Neuronal stem cell (in vitro differentiated cells): ENCODE data around the gene ANO9.

Experiments
- DNase-seq: peaks from one replicate; pipeline ENCODE4 v3.0.0-alpha.2; 2013; ENCODE audit warnings: low spot score
- H2AFZ ChIP-seq: one replicate; pipeline ENCODE4 v1.6.1; 2013; ENCODE audit warnings: mild to moderate bottlenecking, low read length, inconsistent platforms
- H2AK5ac ChIP-seq: 2 replicates; pipeline ENCODE4 v1.6.1; 2013; ENCODE audit warnings: low read depth, mild to moderate bottlenecking, inconsistent platforms, low read length, moderate library complexity, mixed read lengths
- H2BK120ac ChIP-seq: 2 replicates; pipeline ENCODE4 v1.6.1; 2013; ENCODE audit warnings: low read depth, mild to moderate bottlenecking, inconsistent platforms, low read length, moderate library complexity, mixed read lengths
- H2BK12ac ChIP-seq: one replicate; pipeline ENCODE4 v1.6.1; 2013; ENCODE audit warnings: low read length, inconsistent platforms
- H2BK15ac ChIP-seq: 2 replicates; pipeline ENCODE4 v1.6.1; 2013; ENCODE audit warnings: mild to moderate bottlenecking, low read length, inconsistent platforms, mixed read lengths
- H2BK5ac ChIP-seq: one replicate; pipeline ENCODE4 v1.6.1; 2013; ENCODE audit warnings: inconsistent platforms, mild to moderate bottlenecking, low read length, moderate library complexity
- H3K14ac ChIP-seq: one replicate; pipeline ENCODE4 v1.6.1; 2013; ENCODE audit warnings: low read length, inconsistent platforms
- H3K18ac ChIP-seq: 2 replicates; pipeline ENCODE4 v1.6.1; 2013; ENCODE audit warnings: low read length, inconsistent platforms
- H3K23ac ChIP-seq: 2 replicates; pipeline ENCODE4 v1.6.1; 2013; ENCODE audit warnings: low read depth, mild to moderate bottlenecking, mixed read lengths, low read length, inconsistent platforms; ENCODE audit not compliant: poor library complexity
- H3K27ac ChIP-seq: replicated peaks from 3 replicates; pipeline ENCODE4 v1.5.1; 2013; ENCODE audit warnings: low read length, inconsistent platforms
- H3K27me3 ChIP-seq, 3 experiments: 2 replicates each; pipeline ENCODE4 v1.6.1; 2013; ENCODE audit warnings: low read length in 3 of 3, mild to moderate bottlenecking in 2 of 3, inconsistent platforms in 1 of 3, low read depth in 1 of 3, mixed read lengths in 1 of 3, moderate library complexity in 1 of 3; ENCODE audit not compliant: control insufficient read depth in 3 of 3, insufficient read depth in 3 of 3
- H3K36me3 ChIP-seq, 2 donors: replicated peaks in 1 of 2; 2 replicates each; pipeline ENCODE4 v1.6.1; 2013; ENCODE audit warnings: low read length in 2 of 2; ENCODE audit not compliant: control insufficient read depth in 2 of 2, insufficient read depth in 2 of 2
- H3K4ac ChIP-seq: 2 replicates; pipeline ENCODE4 v1.6.1; 2013; ENCODE audit warnings: inconsistent platforms, mild to moderate bottlenecking, low read length, moderate library complexity
- H3K4me1 ChIP-seq, 2 donors: 1 replicate in 1 of 2; 2 replicates in 1 of 2; pipeline ENCODE4 v1.6.1; 2013; ENCODE audit warnings: low read length in 2 of 2, low read depth in 1 of 2; ENCODE audit not compliant: control insufficient read depth in 2 of 2, insufficient read depth in 1 of 2
- H3K4me2 ChIP-seq: one replicate; pipeline ENCODE4 v1.6.1; 2013; ENCODE audit warnings: mild to moderate bottlenecking, low read length, inconsistent platforms; ENCODE audit not compliant: insufficient read depth, poor library complexity, severe bottlenecking
- H3K4me3 ChIP-seq, 2 donors: 2 replicates each; pipeline ENCODE4 v1.5.1; 2013; ENCODE audit warnings: low read length in 2 of 2, mild to moderate bottlenecking in 2 of 2, inconsistent platforms in 1 of 2, moderate library complexity in 1 of 2
- H3K79me1 ChIP-seq: one replicate; pipeline ENCODE4 v1.6.1; 2013; ENCODE audit warnings: low read depth, mild to moderate bottlenecking, inconsistent platforms, low read length, moderate library complexity
- H3K9ac ChIP-seq: one replicate; pipeline ENCODE4 v1.6.1; 2013; ENCODE audit warnings: mild to moderate bottlenecking, low read depth, low read length, inconsistent platforms; ENCODE audit not compliant: poor library complexity
- H3K9me3 ChIP-seq, 2 donors: replicated peaks in 1 of 2; 2 replicates each; pipeline versions ENCODE3 to v1.6.1; 2013; ENCODE audit warnings: low read length in 2 of 2, mild to moderate bottlenecking in 2 of 2, inconsistent platforms in 1 of 2, low read depth in 1 of 2, mixed read lengths in 1 of 2, moderate library complexity in 1 of 2; ENCODE audit not compliant: control insufficient read depth in 2 of 2, insufficient read depth in 1 of 2
- H4K8ac ChIP-seq: one replicate; pipeline ENCODE4 v1.6.1; 2013; ENCODE audit warnings: low read depth, mild to moderate bottlenecking, inconsistent platforms, low read length, moderate library complexity
- H4K91ac ChIP-seq: one replicate; pipeline ENCODE4 v1.6.1; 2013; ENCODE audit warnings: low read length, low read depth, mild to moderate bottlenecking, inconsistent platforms; ENCODE audit not compliant: poor library complexity
- WGBS, 2 donors: extraction: QIAGEN DNeasy Blood & Tissue Kit; methylation state at CpG; one replicate each; pipeline ENCODE4 v1.1.7; 2013; ENCODE audit warnings: missing lambda C conversion rate in 2 of 2, mixed read lengths in 1 of 2; ENCODE audit not compliant: insufficient read length in 2 of 2, insufficient replicate concordance in 1 of 2; ENCODE audit errors: extremely low coverage in 2 of 2; 5-methylcytosine and 5-hydroxymethylcytosine counted together

ANO9 gene

DNA sequence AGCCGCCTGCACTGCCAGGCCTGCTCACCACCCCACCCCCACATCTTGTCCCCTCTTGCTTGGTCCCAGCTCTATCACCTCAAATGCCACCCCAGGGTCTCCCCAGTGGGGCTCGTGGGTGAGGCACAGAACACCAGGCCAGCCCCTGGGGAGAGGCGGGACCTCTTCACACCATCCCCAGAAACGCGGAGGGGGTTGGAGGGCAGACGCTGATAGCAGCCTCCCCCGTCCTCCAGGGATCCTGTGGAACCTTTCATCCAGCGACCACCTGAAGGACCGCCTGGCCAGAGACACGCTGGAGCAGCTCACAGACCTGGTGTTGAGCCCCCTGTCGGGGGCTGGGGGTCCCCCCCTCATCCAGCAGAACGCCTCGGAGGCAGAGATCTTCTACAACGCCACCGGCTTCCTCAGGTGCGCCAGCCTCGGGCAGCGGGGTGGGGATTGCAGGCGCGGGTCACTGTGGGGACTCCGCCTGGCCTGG is 42.0 kb downstream of the ANO9 start:
- H3K18ac ChIP-seq, result no peak overlapping the region
- H3K4me2 ChIP-seq, result no peak overlapping the region
- no peak overlapping the region for H2AK5ac ChIP-seq
- H3K9me3 ChIP-seq, result peaks cover 0 to 6% of the 10 kb centered on the region in 2 donors
- H4K91ac ChIP-seq, result no peak overlapping the region
- no peaks in the 10 kb centered on the region for H3K36me3 ChIP-seq
- no CpG with 5 or more reads among the region's 21 CpGs for WGBS, 2 donors
- H2BK5ac ChIP-seq, result no peak overlapping the region
- peaks cover 3% of the 10 kb centered on the region for H3K79me1 ChIP-seq
- H2BK120ac ChIP-seq, result no peak overlapping the region
- H2AFZ ChIP-seq, result no peak overlapping the region
- H4K8ac ChIP-seq, result no peak overlapping the region
- H3K23ac ChIP-seq, result no peak overlapping the region
- H3K4me3 ChIP-seq, result no peak overlapping the region
- H3K4ac ChIP-seq, result no peak overlapping the region
- H3K4me1 ChIP-seq, result no peaks in the 10 kb centered on the region
- H2BK12ac ChIP-seq, result peak overlapping the region; percentile 90
- no peak overlapping the region for H2BK15ac ChIP-seq
- H3K27ac ChIP-seq, result no peak overlapping the region
- DNase-seq, result no peak
- H3K9ac ChIP-seq, result no peak overlapping the region
- no peak overlapping the region for H3K14ac ChIP-seq
- peaks cover 0 to 3% (median 0%) of the 10 kb centered on the region in 3 experiments for H3K27me3 ChIP-seq

DNA sequence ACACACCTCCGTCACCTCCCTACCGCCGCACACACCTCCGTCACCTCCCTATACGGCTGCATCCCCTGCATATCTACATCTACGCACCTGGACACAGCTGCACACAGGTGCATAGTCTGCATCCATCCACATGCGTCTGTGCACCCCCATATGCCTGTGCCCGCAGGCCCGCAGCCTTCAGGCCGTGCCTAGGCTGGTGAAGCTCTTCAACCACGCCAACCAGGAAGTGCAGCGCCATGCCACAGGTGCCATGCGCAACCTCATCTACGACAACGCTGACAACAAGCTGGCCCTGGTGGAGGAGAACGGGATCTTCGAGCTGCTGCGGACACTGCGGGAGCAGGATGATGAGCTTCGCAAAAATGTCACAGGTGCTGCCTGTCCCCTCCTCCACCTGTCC is 43.0 kb downstream of the ANO9 start:
- Histone ChIP-seq H2BK15ac (no peak overlapping the region), H3K9ac (peak overlapping the region; percentile 50), H2AFZ (no peak overlapping the region), H2AK5ac (peak overlapping the region; percentile 46), H3K14ac (no peak overlapping the region), H4K91ac (peak overlapping the region; percentile 89), H3K23ac (no peak overlapping the region), H4K8ac (no peak overlapping the region), H3K36me3 (no peaks in the 10 kb centered on the region), H3K4me1 (peaks cover 0 to 2% of the 10 kb centered on the region in 2 donors), H3K4ac (no peak overlapping the region), H3K4me3 (no peak overlapping the region), H2BK12ac (no peak overlapping the region), H3K18ac (no peak overlapping the region), H3K27me3 (peaks cover 0 to 3% (median 0%) of the 10 kb centered on the region in 3 experiments), H3K9me3 (peaks cover 0 to 6% of the 10 kb centered on the region in 2 donors), H3K27ac (no peak overlapping the region), H2BK120ac (no peak overlapping the region), H2BK5ac (no peak overlapping the region), H3K79me1 (peaks cover 5% of the 10 kb centered on the region), H3K4me2 (no peak overlapping the region)
- WGBS, 2 donors, result no CpG with 5 or more reads among the region's 20 CpGs
- no peak for DNase-seq

DNA sequence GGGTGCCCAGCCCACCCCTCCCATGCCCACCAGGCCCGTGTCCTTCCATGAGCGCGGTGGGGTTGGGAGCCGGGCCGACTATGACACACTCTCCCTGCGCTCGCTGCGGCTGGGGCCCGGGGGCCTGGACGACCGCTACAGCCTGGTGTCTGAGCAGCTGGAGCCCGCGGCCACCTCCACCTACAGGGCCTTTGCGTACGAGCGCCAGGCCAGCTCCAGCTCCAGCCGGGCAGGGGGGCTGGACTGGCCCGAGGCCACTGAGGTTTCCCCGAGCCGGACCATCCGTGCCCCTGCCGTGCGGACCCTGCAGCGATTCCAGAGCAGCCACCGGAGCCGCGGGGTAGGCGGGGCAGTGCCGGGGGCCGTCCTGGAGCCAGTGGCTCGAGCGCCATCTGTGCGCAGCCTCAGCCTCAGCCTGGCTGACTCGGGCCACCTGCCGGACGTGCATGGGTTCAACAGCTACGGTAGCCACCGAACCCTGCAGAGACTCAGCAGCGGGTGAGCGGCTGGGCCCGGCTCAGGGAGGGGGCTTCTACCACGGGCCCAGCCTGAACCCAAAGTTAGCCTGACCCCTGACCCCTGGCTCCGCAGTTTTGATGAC is 44.8 kb downstream of the ANO9 start:
- no peak overlapping the region for H2BK120ac ChIP-seq
- peak overlapping the region; percentile 97 for H2AK5ac ChIP-seq
- no peak overlapping the region for H3K27ac ChIP-seq
- DNase-seq, result no peak
- H3K4ac ChIP-seq, result no peak overlapping the region
- H4K91ac ChIP-seq, result no peak overlapping the region
- H3K27me3 ChIP-seq, result peaks cover 0 to 3% (median 0%) of the 10 kb centered on the region in 3 experiments
- H2BK12ac ChIP-seq, result peak overlapping the region; percentile 73
- H4K8ac ChIP-seq, result no peak overlapping the region
- H3K4me1 ChIP-seq, result peaks cover 6 to 8% of the 10 kb centered on the region in 2 donors
- H2AFZ ChIP-seq, result peak overlapping the region; percentile 11
- H3K23ac ChIP-seq, result no peak overlapping the region
- peak overlapping the region; percentile 56 for H3K14ac ChIP-seq
- H3K36me3 ChIP-seq, result no peaks in the 10 kb centered on the region
- H3K4me3 ChIP-seq, result no peak overlapping the region
- peaks cover 5% of the 10 kb centered on the region for H3K79me1 ChIP-seq
- H2BK15ac ChIP-seq, result peak overlapping the region; percentile 55
- peak overlapping the region; percentile 64 for H3K18ac ChIP-seq
- no peak overlapping the region for H3K9ac ChIP-seq
- peak overlapping the region; percentile 75 for H2BK5ac ChIP-seq
- H3K9me3 ChIP-seq, result peaks cover 0 to 6% of the 10 kb centered on the region in 2 donors
- WGBS, 2 donors, result no CpG with 5 or more reads among the region's 43 CpGs
- peak overlapping the region; percentile 11 for H3K4me2 ChIP-seq

DNA sequence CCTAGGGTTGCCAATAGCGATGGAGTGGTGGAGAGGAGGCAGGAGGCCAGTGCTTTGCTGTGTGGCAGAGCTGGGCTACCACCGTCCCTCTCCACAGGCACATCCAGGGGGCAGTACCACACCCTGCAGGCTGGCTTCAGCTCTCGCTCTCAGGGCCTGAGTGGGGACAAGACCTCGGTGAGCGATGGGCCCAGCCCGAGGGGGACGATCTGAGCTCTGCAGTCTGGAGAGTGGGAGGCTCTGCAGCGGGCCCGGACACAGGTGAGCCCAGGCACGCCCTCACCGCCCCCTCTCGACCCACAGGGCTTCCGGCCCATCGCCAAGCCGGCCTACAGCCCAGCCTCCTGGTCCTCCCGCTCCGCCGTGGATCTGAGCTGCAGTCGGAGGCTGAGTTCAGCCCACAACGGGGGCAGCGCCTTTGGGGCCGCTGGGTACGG is 45.3 kb downstream of the ANO9 start:
- peak overlapping the region; percentile 97 for H2AK5ac ChIP-seq
- WGBS, 2 donors, result no CpG with 5 or more reads among the region's 23 CpGs
- no peak overlapping the region for H3K4me3 ChIP-seq
- peak overlapping the region; percentile 55 for H2BK15ac ChIP-seq
- H3K27ac ChIP-seq, result no peak overlapping the region
- peaks cover 0 to 3% (median 0%) of the 10 kb centered on the region in 3 experiments for H3K27me3 ChIP-seq
- no peak overlapping the region for H4K8ac ChIP-seq
- peak overlapping the region; percentile 11 for H2AFZ ChIP-seq
- peaks cover 0 to 6% of the 10 kb centered on the region in 2 donors for H3K9me3 ChIP-seq
- no peak overlapping the region for H4K91ac ChIP-seq
- H3K18ac ChIP-seq, result peak overlapping the region; percentile 64
- H3K36me3 ChIP-seq, result no peaks in the 10 kb centered on the region
- H3K14ac ChIP-seq, result peak overlapping the region; percentile 56
- H2BK12ac ChIP-seq, result peak overlapping the region; percentile 84
- H3K4me2 ChIP-seq, result no peak overlapping the region
- DNase-seq, result no peak
- no peak overlapping the region for H2BK120ac ChIP-seq
- H3K4ac ChIP-seq, result no peak overlapping the region
- peaks cover 6 to 8% of the 10 kb centered on the region in 2 donors for H3K4me1 ChIP-seq
- H3K79me1 ChIP-seq, result peaks cover 5% of the 10 kb centered on the region
- peak overlapping the region; percentile 75 for H2BK5ac ChIP-seq
- peak overlapping the region; percentile 50 for H3K9ac ChIP-seq
- H3K23ac ChIP-seq, result peak overlapping the region; percentile 80
